ENCODE measurements around the gene FOXP1. TPM values are rescaled to one million over a fixed set of nuclear protein-coding genes. Genes with fewer than 3 reads are reported as not detected.
A peak's percentile ranks its signal among the peaks of the same experiment; 100 is the strongest.

The FOXP1 gene
- total RNA-seq, 1 donor from 2014 or later, result 33.2 TPM

DNA sequence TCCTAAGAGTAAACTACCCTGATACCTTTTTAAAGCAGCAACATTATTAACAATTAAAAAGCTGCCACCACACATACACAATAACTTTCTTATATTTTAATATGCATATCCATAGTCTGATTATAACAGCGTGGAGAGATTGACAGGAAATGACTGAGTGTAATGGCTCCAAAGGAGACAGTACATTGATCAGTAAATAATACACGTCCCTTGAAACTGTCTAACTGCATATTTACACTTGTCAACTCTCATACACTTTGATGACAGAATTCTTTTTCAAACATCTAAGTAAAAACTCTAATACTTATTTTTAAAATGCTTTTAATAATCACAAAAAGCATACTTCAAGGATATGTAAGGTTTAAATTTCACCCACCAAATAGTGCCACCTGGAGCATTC is 99.5 kb downstream of the FOXP1 start:
- Histone ChIP-seq H3K27me3 (ENCODE audit: control insufficient read depth, insufficient read depth, low read length) (no peaks in the 10 kb centered on the region), H3K4me3 (ENCODE audit: low read depth, low read length) (no peak overlapping the region), H3K36me3 (ENCODE audit: control insufficient read depth, insufficient read depth, low read length) (no peaks in the 10 kb centered on the region)
- FAIRE-seq, result no peak
- DNase-seq (ENCODE audit: low read depth), result no peak
- no peak for TF ChIP-seq CTCF (IDR thresholded peaks at IDR 0.05; ENCODE audit: insufficient read depth, low read length, severe bottlenecking)

DNA sequence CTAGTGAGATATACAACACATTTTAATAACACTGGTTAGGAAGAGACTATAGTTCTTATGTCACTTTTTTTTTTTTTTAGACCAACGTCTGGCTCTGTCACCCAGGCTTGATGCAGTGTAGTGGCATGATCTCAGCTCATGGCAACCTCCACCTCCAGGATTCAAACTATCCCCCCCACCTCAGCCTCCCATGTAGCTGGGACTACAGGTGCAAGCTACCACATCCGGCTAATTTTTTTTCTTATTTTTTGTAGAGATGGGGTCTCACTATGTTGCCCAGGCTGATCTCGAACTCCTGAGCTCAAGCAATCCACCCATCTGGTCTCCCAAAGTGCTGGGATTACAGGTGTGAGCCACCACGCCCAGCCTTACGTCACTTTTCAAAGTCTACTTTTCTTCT is 100.8 kb downstream of the FOXP1 start:
- H3K27me3 ChIP-seq (ENCODE audit: control insufficient read depth, insufficient read depth, low read length), result no peaks in the 10 kb centered on the region
- no peak for DNase-seq (ENCODE audit: low read depth)

GRCh38 chr3:71478568-71478967 is 105.0 kb downstream of the FOXP1 start:
- TF ChIP-seq CTCF (IDR thresholded peaks at IDR 0.05; ENCODE audit: insufficient read depth, low read length, severe bottlenecking), result no peak
- Histone ChIP-seq H3K4me3 (ENCODE audit: low read depth, low read length) (no peak overlapping the region), H3K36me3 (ENCODE audit: control insufficient read depth, insufficient read depth, low read length) (no peaks in the 10 kb centered on the region), H3K27me3 (ENCODE audit: control insufficient read depth, insufficient read depth, low read length) (no peaks in the 10 kb centered on the region)
- FAIRE-seq, result peak; percentile 7
- peak; percentile 65 for DNase-seq (ENCODE audit: low read depth)

More for the DNA sequence above, 100.8 kb downstream of the FOXP1 start:
- no peak for FAIRE-seq
- Histone ChIP-seq H3K4me3 (ENCODE audit: low read depth, low read length) (no peak overlapping the region), H3K36me3 (ENCODE audit: control insufficient read depth, insufficient read depth, low read length) (no peaks in the 10 kb centered on the region)
- no peak for TF ChIP-seq CTCF (IDR thresholded peaks at IDR 0.05; ENCODE audit: insufficient read depth, low read length, severe bottlenecking)

GRCh38 chr3:71476950-71477349 is 106.6 kb downstream of the FOXP1 start:
- TF ChIP-seq CTCF (IDR thresholded peaks at IDR 0.05; ENCODE audit: insufficient read depth, low read length, severe bottlenecking), result no peak
- DNase-seq (ENCODE audit: low read depth) (no peak), FAIRE-seq (no peak)
- no peaks in the 10 kb centered on the region for H3K36me3 ChIP-seq (ENCODE audit: control insufficient read depth, insufficient read depth, low read length)
- H3K4me3 ChIP-seq (ENCODE audit: low read depth, low read length), result no peak overlapping the region
- H3K27me3 ChIP-seq (ENCODE audit: control insufficient read depth, insufficient read depth, low read length), result no peaks in the 10 kb centered on the region

DNA sequence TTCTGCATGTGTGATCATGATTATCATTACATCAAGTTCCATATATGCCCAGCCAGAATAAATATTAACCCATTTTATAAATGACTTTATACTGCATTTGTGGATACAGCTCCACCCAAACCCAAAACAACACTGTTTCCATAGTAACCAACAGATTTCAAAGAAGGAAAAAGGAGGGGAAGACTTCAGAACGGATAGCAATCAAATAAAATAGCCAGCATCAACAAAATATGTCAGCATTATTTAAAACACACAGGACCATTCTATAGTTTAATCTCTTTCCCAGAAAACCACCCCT is 114.4 kb downstream of the FOXP1 start:
- Histone ChIP-seq H3K27me3 (ENCODE audit: control insufficient read depth, insufficient read depth, low read length) (no peaks in the 10 kb centered on the region), H3K36me3 (ENCODE audit: control insufficient read depth, insufficient read depth, low read length) (no peaks in the 10 kb centered on the region), H3K4me3 (ENCODE audit: low read depth, low read length) (no peak overlapping the region)
- DNase-seq (ENCODE audit: low read depth) (no peak), FAIRE-seq (no peak)
- TF ChIP-seq CTCF (IDR thresholded peaks at IDR 0.05; ENCODE audit: insufficient read depth, low read length, severe bottlenecking), result no peak

DNA sequence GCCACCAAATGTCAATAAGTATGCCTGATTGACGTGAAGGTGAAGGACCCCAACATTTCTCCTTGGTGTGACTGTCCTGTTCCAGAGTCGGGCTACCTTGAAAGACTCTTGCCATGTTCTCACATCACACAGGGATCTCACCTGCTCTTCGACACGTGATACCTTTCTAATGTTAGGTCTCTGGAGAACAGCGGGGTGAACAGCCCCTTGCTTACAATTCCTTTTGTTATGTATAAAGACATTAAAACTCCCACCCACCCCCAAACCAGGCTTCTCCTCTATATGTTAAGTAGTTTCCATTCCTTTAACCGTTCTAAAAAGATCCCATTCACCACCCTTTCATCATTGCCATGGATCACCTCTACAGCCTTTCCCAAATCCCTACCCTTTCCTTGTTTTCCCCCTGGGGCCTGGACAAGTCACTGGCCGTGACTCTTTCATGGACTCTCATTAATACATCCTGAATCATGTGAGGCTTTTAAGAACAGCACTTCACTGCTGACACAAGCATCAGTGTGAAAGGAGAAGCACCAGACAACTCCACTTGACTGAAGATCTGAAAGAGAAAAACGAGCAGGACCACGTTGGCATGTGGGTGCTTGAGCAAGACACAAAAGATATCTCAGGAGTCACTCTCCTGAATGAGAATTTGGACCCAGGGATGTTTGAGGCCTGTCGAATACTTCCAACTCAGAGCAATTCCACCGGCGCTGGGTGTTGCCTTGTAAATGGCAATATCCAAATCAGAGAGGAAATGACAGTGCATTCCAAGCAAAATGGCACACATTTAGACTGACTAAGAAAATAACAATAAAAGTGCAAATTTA is 115.0 kb downstream of the FOXP1 start:
- Histone ChIP-seq H3K36me3 (ENCODE audit: control insufficient read depth, insufficient read depth, low read length) (no peaks in the 10 kb centered on the region), H3K4me3 (ENCODE audit: low read depth, low read length) (no peak overlapping the region), H3K27me3 (ENCODE audit: control insufficient read depth, insufficient read depth, low read length) (no peaks in the 10 kb centered on the region)
- FAIRE-seq (no peak), DNase-seq (ENCODE audit: low read depth) (no peak)
- no peak for TF ChIP-seq CTCF (IDR thresholded peaks at IDR 0.05; ENCODE audit: insufficient read depth, low read length, severe bottlenecking)

Data from bronchial epithelial cell (primary cell).